Activated CD4-positive, CD25-positive, alpha-beta regulatory T cell treated with anti-CD3 and anti-CD28 coated beads, Interleukin-2, amount 50 U/mL, for 24 hours (primary cell): ENCODE results near the gene HMGN1.
"Not testable (repeated sequence)": the region's sequence is repeated elsewhere in the genome, so short reads cannot be mapped to it uniquely, and the experiment has no call there.

Experiments
- ATAC-seq, 2 donors: fragments of 150-1000 bp; cut with Tn5 transposase; one replicate each; pipeline ENCODE4 v1.10.0; 2021; ENCODE audit warnings: mild to moderate bottlenecking in 1 of 2, moderate library complexity in 1 of 2

Gene HMGN1

GRCh38 chr21:39348355-39349210, at the start of gene HMGN1:
Gene HMGN1, minus strand, starts transcription at chr21:39349088. Its CDS starts 171 bp downstream, at chr21:39348917.
- ATAC-seq = peak; percentile 24 to 62

- no peak for ATAC-seq
Observed at GRCh38 chr21:39397646-39398385, 48.9 kb upstream of the HMGN1 start.

- no peak for ATAC-seq
Observed at GRCh38 chr21:39392981-39393380, 44.1 kb upstream of the HMGN1 start.

GRCh38 chr21:39390212-39390765, 41.4 kb upstream of the HMGN1 start:
- no peak for ATAC-seq

GRCh38 chr21:39388811-39389155, 39.9 kb upstream of the HMGN1 start:
- no peak for ATAC-seq

GRCh38 chr21:39388038-39388810, 39.3 kb upstream of the HMGN1 start:
- ATAC-seq = peak; percentile 87 to 88

- ATAC-seq = peak; percentile 34 to 49
Observed at GRCh38 chr21:39387461-39388037, 38.7 kb upstream of the HMGN1 start.

- ATAC-seq = no peak
Observed at GRCh38 chr21:39386899-39387298, 38.0 kb upstream of the HMGN1 start.

GRCh38 chr21:39386194-39386593, 37.3 kb upstream of the HMGN1 start:
- no peak for ATAC-seq

- peak; percentile 49 to 54 for ATAC-seq
Observed at GRCh38 chr21:39385299-39386145, 36.6 kb upstream of the HMGN1 start.

GRCh38 chr21:39384674-39385298, 35.9 kb upstream of the HMGN1 start:
- no peak for ATAC-seq

- not testable (repeated sequence) for ATAC-seq
Observed at GRCh38 chr21:39382096-39382495, 33.2 kb upstream of the HMGN1 start.

GRCh38 chr21:39381009-39381408, 32.1 kb upstream of the HMGN1 start:
- ATAC-seq = no peak

GRCh38 chr21:39379986-39380891, 31.4 kb upstream of the HMGN1 start:
- ATAC-seq = peak; percentile 98 to 99

- no peak for ATAC-seq
Observed at GRCh38 chr21:39377444-39378050, 28.7 kb upstream of the HMGN1 start.

GRCh38 chr21:39375446-39375845, 26.6 kb upstream of the HMGN1 start:
- ATAC-seq = no peak

- no peak for ATAC-seq
Observed at GRCh38 chr21:39374046-39374445, 25.2 kb upstream of the HMGN1 start.

- ATAC-seq = no peak
Observed at GRCh38 chr21:39373634-39374033, 24.7 kb upstream of the HMGN1 start.

- ATAC-seq = not testable (repeated sequence)
Observed at GRCh38 chr21:39369896-39370288, 21.0 kb upstream of the HMGN1 start.
